K562 (cell line): ENCODE results near the gene NAA10. TPM values are rescaled to one million over a fixed set of nuclear protein-coding genes. Genes with fewer than 3 reads are reported as not detected.

Source experiments
- DNMT1 ChIP-seq: fragments of 450-650 bp; IDR thresholded peaks from 2 replicates; pipeline ENCODE4 v1.6.1; 2016; ENCODE audit warnings: antibody characterized with exemption, mild to moderate bottlenecking
- ETV5 ChIP-seq: sonication (generic); formaldehyde crosslinking; IDR thresholded peaks from 2 replicates; pipeline ENCODE4 v1.4.0; 2020; ENCODE audit warnings: low read depth, mild to moderate bottlenecking, missing genetic modification reagents
- FOXP1 ChIP-seq: sonication (generic); formaldehyde crosslinking; IDR thresholded peaks from 2 replicates; pipeline ENCODE4 v1.8.0; 2022; ENCODE audit warnings: mild to moderate bottlenecking, missing genetic modification reagents
- SNRNP70 ChIP-seq: fragments of 200-400 bp; formaldehyde crosslinking; optimal IDR thresholded peaks from 2 replicates; pipeline ENCODE3; 2017; ENCODE audit warnings: low read depth, low read length
- TBP ChIP-seq: optimal IDR thresholded peaks from 2 replicates; pipeline ENCODE3; 2011; ENCODE audit warnings: low read depth, low read length, improper control_type of control experiment
- ZNF507 ChIP-seq: conservative IDR thresholded peaks from 2 replicates; pipeline ENCODE4 v1.6.1; 2017; ENCODE audit warnings: missing genetic modification characterization, missing compliant biosample characterization
- polyA plus RNA-seq, 8 experiments: library from polyadenylated mRNA; depleted of rRNA in 4 of 8; stranded (reverse) in 5 of 8; unstranded in 3 of 8; fragments of >200 nt; fragmentation: Nextera tagmentation in 2 of 8; fragmentation: Illumina TruSeq in 1 of 8; extraction: Ambion mirVana in 2 of 8; extraction: Trizol in 1 of 8; gene quantifications; 2 replicates each; pipeline versions ENCODE4 v1.2.1 to v1.2.3, GENCODE V29; 2011 to 2014; ENCODE audit warnings: inconsistent platforms in 1 of 8, missing spikeins in 1 of 8
- total RNA-seq, 7 experiments: library from RNA; depleted of rRNA in 6 of 7; stranded (reverse); fragments of >200 nt in 6 of 7; fragmentation: Illumina TruSeq in 2 of 7; extraction: Trizol in 2 of 7; gene quantifications; 2 replicates each; pipeline versions ENCODE4 v1.2.1 to v1.2.3, GENCODE V29; 2011 to 2021; ENCODE audit warnings: low replicate concordance in 1 of 7
- TF ChIP-seq, protein P1 (sequence below): fragments of 250-450 bp; sonication (Bioruptor Pico); IDR thresholded peaks from 2 replicates; pipeline ENCODE4 v1.5.0; 2021; ENCODE audit warnings: mild to moderate bottlenecking, moderate library complexity
- TF ChIP-seq, protein P2 (sequence below): sonication (generic); formaldehyde crosslinking; IDR thresholded peaks from 2 replicates; pipeline ENCODE4 v1.9.0; 2022; ENCODE audit warnings: mild to moderate bottlenecking, missing genetic modification reagents
- TF ChIP-seq, protein P3 (sequence below), 2 experiments: fragments of 200-800 bp in 1 of 2; sonication (Bioruptor generic) in 1 of 2; sonication (generic) in 1 of 2; formaldehyde crosslinking in 1 of 2; IDR thresholded peaks in 1 of 2; conservative IDR thresholded peaks in 1 of 2; 2 replicates each; pipeline versions ENCODE4 v1.5.0 to v1.6.1; 2016 to 2020; ENCODE audit warnings: missing compliant biosample characterization in 1 of 2, missing genetic modification characterization in 1 of 2, missing genetic modification reagents in 1 of 2
- TF ChIP-seq, protein P4 (sequence below), 2 experiments: IDR thresholded peaks; 2 replicates each; pipeline ENCODE4 v1.6.1; 2012; ENCODE audit warnings: improper control_type of control experiment in 2 of 2, low read depth in 2 of 2, low read length in 2 of 2, borderline replicate concordance in 1 of 2
- TF ChIP-seq, protein P5 (sequence below): sonication (generic); IDR thresholded peaks from 2 replicates; pipeline ENCODE4 v1.6.1; 2016

The NAA10 gene
- total and polyA plus RNA-seq, 9 of the 15 experiments (the other 6 are each of a cell fraction or from before 2014, with no cell fraction given): 11.1 to 250 (median 134) TPM

DNA sequence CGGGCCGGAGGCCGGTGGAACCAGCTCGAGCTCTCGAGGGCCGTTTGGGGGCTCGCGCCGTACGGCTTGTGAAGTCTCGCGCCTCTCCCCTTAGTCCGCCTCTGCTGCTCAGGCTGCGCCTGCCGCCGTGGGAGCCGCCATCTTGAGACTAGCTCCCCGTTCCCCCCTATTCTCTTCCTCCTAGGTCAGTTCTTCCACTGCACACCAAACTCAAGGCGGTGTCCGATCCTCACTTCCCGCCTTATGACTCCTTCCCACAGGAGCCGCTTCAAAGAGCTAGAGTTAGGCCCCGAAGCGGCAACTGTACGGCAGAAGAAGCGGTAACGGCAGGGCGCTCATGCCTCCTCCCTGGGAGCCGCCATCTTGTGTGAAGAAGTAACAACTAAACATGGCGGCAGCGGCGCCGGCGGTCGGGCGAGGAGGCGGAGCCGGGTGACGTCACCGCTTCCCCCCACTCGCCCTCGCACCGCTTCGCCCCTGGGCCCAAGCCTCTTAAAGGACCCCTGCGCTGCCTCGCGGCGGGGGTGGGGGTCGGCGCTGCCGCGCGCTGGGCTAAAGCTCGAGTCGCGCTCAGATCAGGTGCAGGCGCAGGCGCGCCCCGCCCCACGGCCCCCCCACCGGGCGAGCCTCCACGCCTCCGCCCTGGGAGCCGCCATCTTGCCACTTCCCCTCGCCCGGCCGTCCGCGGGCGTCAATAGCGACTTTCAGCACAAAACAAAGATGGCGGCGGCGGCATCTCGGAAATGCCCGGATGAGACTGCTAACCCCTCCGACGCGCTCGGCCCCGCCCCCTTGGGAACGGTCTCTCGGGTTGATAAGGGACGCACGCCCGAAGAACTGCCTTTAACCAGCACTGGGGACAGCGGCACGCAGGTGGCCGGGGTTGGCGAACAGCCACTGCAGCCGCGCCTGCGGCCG, 36.9 kb upstream of the NAA10 start, which contains the start of gene HCFC1 (continued):
- TF ChIP-seq, protein P1, sequence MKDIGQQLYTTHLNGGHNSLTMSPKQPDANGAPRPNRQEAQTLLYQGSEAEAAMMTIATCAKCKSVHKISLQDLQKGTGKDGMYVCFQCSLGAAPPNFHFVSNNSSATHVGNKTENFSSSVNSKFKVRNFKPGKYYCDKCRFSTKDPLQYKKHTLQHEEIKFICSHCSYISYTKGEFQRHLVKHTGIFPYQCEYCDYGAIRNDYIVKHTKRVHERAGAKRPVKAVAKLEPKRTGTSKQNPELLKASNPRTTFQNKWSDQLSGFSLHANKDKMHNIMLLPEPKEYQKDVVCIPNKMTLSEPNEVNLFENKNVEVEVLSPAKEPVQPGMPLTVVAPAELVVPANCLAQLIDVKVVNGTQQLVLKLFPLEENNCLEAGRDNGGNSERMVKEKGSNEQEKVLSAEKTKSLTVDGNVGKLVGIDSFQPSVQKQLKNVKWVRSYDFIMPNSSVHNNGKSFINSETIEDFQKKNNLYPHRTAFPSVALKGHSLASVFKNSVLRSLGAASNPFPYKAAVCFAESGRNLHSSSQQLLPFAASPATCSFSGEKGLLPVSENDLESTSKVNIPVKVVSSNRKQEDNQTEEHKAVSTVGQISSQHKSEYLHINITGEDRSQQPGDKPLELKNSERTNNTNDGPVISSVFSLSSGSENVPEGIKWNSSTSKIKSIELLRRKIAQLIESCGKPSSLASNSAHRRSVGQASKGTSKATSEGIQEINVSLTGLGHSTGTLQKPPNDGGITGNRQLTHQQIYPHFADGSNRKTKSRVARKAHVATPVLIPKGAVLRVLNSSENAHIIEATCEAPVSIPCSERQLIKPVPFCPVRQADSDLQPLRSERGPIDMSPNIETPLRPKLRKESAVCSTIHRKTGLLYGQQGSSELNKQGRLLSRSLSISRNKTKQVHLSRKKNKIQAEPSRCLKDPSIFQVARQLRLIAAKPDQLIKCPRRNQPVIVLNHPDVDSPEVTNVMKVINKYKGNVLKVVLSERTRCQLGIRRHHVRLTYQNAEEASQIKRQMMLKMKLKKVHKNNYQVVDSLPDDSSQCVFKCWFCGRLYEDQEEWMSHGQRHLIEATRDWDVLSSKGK (CRISPR knock-in tag): no peak
- TF ChIP-seq FOXP1 (no peak), ZNF507 (tag) (no peak), ETV5 (CRISPR knock-in tag) (peak; percentile 41; the same call in 1 of the 2 replicates), DNMT1 (no peak), SNRNP70 (no peak), TBP (peak; percentile 72)
- TF ChIP-seq, protein P2, sequence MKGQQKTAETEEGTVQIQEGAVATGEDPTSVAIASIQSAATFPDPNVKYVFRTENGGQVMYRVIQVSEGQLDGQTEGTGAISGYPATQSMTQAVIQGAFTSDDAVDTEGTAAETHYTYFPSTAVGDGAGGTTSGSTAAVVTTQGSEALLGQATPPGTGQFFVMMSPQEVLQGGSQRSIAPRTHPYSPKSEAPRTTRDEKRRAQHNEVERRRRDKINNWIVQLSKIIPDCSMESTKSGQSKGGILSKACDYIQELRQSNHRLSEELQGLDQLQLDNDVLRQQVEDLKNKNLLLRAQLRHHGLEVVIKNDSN (CRISPR knock-in tag): 0 out of 2 replicates have a peak, but pooled peaks have one; percentile 3
- TF ChIP-seq, protein P3, sequence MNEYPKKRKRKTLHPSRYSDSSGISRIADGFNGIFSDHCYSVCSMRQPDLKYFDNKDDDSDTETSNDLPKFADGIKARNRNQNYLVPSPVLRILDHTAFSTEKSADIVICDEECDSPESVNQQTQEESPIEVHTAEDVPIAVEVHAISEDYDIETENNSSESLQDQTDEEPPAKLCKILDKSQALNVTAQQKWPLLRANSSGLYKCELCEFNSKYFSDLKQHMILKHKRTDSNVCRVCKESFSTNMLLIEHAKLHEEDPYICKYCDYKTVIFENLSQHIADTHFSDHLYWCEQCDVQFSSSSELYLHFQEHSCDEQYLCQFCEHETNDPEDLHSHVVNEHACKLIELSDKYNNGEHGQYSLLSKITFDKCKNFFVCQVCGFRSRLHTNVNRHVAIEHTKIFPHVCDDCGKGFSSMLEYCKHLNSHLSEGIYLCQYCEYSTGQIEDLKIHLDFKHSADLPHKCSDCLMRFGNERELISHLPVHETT (CRISPR knock-in tag; conservative IDR thresholded peaks at IDR 0.05 in 1 of 2, IDR thresholded peaks at IDR 0.05 in 1 of 2): peak in 1 of 2 experiments; percentile 89; a peak in 2 of 4 replicates
- TF ChIP-seq, protein P4, sequence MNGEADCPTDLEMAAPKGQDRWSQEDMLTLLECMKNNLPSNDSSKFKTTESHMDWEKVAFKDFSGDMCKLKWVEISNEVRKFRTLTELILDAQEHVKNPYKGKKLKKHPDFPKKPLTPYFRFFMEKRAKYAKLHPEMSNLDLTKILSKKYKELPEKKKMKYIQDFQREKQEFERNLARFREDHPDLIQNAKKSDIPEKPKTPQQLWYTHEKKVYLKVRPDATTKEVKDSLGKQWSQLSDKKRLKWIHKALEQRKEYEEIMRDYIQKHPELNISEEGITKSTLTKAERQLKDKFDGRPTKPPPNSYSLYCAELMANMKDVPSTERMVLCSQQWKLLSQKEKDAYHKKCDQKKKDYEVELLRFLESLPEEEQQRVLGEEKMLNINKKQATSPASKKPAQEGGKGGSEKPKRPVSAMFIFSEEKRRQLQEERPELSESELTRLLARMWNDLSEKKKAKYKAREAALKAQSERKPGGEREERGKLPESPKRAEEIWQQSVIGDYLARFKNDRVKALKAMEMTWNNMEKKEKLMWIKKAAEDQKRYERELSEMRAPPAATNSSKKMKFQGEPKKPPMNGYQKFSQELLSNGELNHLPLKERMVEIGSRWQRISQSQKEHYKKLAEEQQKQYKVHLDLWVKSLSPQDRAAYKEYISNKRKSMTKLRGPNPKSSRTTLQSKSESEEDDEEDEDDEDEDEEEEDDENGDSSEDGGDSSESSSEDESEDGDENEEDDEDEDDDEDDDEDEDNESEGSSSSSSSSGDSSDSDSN (IDR thresholded peaks at IDR 0.05; ENCODE audit: borderline replicate concordance in 1 of 2, low read depth in 2 of 2, low read length in 2 of 2): no peak
- TF ChIP-seq, protein P5, sequence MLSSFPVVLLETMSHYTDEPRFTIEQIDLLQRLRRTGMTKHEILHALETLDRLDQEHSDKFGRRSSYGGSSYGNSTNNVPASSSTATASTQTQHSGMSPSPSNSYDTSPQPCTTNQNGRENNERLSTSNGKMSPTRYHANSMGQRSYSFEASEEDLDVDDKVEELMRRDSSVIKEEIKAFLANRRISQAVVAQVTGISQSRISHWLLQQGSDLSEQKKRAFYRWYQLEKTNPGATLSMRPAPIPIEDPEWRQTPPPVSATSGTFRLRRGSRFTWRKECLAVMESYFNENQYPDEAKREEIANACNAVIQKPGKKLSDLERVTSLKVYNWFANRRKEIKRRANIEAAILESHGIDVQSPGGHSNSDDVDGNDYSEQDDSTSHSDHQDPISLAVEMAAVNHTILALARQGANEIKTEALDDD: no peak
